GM19372 (cell line): ENCODE data around the gene CARD6.
A peak's percentile ranks its signal among the peaks of the same experiment; 100 is the strongest.
"Not testable (repeated sequence)": the region's sequence is repeated elsewhere in the genome, so short reads cannot be mapped to it uniquely, and the experiment has no call there.

ENCODE experiments used
- ATAC-seq: cut with Tn5 transposase; IDR thresholded peaks from one replicate; pipeline ENCODE4 v1.9.1; 2021; ENCODE audit warnings: mild to moderate bottlenecking, low read depth, moderate library complexity; ENCODE audit not compliant: unreplicated experiment

The CARD6 gene, protein sequence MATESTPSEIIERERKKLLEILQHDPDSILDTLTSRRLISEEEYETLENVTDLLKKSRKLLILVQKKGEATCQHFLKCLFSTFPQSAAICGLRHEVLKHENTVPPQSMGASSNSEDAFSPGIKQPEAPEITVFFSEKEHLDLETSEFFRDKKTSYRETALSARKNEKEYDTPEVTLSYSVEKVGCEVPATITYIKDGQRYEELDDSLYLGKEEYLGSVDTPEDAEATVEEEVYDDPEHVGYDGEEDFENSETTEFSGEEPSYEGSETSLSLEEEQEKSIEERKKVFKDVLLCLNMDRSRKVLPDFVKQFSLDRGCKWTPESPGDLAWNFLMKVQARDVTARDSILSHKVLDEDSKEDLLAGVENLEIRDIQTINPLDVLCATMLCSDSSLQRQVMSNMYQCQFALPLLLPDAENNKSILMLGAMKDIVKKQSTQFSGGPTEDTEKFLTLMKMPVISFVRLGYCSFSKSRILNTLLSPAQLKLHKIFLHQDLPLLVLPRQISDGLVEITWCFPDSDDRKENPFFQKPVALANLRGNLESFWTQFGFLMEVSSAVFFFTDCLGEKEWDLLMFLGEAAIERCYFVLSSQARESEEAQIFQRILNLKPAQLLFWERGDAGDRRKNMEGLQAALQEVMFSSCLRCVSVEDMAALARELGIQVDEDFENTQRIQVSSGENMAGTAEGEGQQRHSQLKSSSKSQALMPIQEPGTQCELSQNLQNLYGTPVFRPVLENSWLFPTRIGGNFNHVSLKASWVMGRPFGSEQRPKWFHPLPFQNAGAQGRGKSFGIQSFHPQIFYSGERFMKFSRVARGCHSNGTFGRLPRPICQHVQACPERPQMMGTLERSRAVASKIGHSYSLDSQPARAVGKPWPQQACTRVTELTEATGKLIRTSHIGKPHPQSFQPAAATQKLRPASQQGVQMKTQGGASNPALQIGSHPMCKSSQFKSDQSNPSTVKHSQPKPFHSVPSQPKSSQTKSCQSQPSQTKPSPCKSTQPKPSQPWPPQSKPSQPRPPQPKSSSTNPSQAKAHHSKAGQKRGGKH

DNA sequence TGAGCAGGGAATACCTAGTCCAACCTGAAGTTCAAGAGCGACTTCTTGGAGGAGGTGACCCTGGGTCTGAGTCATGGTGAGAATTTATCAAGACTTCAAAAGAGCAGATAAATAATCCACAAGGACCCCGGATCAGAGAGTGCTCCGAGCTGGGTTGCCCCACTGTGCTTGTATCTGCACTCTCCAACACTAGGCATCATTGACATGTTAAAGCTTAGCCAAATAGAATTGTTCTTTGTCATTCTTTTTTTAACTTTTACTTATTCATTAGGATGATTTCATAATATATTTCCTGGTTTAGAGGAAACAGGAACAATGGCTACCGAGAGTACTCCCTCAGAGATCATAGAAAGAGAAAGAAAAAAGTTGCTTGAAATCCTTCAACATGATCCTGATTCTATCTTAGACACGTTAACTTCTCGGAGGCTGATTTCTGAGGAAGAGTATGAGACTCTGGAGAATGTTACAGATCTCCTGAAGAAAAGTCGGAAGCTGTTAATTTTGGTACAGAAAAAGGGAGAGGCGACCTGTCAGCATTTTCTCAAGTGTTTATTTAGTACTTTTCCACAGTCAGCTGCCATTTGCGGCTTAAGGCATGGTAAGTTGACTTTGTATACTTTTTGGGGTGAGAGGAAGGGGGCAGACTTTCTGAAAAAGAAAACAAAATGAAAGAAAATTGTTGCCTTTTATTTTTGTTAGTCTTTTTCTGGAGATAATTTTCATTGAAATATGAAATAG, at the start of gene CARD6:
TSS of gene CARD6 (plus strand) at position 300 of the 738 bp plus-strand sequence. CDS start at position 316, 16 bp downstream.
- peak; percentile 59 for ATAC-seq

DNA sequence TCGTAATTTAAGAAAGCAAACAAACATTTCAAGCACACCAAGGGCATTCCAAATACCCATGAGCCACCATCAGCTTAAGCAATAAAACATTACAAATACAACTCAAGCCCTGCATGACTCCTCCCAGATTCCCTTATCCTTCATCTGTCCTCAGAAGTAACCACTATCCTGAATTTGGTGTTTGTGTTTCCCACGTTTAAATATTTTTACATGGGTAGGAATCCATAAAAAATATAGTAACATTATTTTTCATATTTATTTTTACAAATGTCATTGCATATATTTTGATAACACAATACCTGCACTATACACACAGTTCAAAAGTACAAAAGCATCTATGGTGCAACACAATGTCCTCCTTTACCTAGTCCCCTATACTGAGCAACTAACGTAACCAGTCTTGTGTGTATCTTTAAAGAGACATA, 49.4 kb upstream of the CARD6 start:
- no peak for ATAC-seq

DNA sequence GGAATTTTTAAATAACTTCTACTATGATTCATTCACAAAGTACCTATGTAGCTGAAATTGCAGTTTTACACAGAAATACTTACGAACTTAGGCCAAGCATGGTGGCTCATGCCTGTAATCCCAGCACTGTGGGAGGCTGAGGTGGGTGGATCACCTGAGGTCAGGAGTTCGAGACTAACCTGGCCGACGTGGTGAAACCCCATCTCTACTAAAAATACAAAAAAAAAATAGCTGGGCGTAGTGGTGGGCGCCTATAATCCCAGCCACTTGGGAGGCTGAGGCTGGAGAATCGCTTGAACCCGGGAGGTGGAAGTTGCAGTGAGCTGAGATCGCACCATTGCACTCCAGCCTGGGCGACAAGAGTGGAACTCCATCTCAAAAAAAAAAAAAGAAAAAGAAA, 48.5 kb upstream of the CARD6 start:
- not testable (repeated sequence) for ATAC-seq

DNA sequence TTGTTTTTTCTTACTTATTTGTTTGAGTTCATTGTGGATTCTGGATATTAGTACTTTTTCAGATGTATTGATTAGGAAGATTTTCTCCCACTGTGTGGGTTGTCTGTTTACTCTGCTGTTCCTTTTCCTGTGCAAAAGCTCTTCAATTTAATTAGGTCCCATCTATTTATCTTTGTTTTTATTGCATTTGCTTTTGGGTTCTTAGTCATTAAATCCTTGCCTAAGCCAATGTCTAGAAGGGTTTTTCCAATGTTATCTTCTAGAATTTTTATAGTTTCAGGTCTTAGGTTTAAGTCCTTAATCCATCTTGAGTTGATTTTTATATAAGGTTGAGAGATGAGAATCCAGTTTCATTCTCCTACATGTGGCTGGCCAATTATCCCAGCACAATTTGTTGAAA, 46.8 kb upstream of the CARD6 start:
- ATAC-seq = not testable (repeated sequence)

DNA sequence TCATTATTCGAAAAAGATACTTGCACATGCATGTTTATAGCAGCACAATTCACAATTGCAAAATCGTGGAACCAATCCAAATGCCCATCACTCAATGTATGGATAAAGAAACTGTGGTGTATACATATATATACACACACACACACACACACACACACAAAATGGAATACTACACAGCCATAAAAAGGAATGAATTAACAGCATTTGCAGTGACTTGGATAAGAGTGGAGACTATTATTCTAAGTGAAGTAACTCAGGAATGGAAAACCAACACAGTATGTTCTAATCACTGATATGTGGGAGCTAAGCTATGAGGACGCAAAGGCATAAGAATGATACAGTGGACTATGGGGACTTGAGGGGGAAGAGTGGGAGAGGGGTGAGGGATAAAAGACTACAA, 46.3 kb upstream of the CARD6 start:
- not testable (repeated sequence) for ATAC-seq

DNA sequence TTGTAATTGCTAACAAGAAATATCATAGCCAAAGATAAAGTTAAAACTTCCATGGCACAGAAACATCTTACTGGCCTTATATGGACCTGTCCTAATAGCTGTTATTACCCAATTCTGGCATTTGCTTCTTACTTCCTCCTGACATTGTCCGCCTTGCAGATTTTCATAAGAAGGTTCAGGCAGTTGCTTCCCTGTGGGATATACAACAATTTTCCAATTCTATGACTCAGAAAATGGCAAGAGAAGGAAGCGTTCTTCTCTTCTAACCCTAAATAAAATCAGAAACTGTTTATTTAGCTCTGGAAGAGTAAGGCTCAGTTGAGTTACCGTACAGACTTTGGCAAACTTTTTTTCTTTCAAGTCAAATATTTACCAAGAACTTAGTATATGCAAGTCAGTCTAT, 44.7 kb upstream of the CARD6 start:
- no peak for ATAC-seq

DNA sequence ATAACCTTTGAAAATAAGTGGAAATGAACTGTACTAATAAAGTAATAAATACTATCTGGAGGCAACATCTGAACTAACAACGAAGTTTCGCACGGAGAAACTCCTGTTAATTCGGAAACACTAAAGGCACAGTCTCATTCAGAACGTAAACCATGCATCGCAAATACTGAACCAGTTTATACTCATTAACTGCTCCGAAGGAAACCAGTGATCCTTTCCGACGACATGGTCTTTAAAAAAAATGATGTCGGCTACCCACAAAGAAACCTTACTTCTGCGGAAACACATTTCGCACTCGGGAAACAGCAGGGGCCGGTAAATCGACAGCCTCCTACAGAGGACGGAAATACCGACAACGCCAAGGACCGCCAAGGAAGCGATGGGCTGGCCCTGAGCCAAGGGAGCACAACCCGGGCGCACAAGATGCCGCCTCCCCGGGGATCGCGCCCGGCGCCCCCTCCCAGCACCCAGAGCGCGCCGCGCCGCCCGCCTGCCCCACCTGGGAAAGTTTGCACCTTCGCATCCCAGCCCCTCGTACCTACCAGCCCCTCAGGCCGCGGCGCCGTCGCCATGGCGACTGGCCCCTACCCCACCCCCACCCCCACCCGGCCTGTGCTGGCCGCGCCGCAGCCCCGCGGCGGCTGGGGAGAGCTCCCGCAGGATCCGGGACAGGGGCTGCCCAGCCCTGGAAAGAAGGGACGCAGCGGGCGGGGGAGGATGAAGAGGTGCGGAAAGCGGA, 43.7 kb upstream of the CARD6 start:
- ATAC-seq = peak; percentile 33

DNA sequence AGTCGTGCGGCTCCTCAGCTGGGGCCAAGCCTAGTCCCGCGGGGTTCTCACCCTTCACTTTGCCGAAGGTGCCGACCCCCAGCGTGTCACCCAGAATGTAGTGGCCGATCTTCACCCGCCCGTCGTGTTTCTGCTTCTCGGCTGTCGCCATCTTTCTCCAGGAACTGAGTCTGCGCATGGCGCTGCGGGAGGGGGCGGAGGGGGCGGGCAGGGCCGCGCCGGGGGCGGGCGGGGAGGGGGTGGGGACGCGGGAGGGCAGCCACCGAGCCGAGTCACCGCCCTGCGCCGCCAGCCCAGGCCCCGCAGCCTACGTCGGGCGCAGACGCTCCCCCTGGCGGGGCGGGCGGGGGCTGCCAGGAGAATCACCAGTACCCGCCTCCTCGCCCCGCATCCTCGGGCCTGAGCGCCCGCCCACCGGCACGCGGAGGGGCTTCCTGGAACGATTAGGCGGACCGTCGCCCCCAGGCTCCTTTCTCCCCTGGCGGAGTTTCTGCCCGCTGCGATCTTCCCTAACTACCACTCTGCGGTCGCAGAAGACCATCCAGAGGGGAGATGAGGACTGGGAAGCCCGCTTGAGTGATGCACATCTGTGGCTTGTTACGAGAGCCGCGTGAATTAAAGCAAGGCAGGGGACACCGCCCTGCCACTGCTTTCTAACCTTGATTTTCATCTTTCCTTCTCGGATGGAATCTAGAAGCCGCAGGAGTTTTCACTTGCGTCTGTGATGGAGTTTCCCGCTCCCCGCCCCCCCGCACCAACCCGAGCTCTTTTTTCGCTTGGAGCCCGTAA, 43.0 kb upstream of the CARD6 start, which contains the start of gene PRKAA1:
TSS of gene PRKAA1 (minus strand) at position 363 of the 789 bp plus-strand sequence. CDS start at position 178, 185 bp downstream.
- ATAC-seq = peak; percentile 94

DNA sequence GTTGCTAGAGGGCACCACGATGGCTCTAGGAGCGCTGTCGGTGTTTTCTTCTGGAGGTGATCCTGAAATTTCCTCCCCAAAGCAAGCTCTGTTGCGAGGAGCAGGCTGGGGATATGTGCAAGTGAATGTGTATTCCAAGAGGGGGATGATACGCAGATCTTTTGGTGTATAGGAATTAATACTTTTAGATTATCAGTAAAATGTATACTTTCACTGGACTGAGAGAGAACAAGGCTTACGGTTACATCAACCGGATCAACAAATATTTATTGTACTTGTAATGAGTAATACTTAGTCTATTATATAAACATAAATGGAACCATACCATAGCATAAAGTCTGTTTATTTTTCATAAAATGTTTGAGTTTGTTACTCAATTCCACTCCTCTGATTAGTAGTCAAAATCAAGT, 42.4 kb upstream of the CARD6 start:
- no peak for ATAC-seq

DNA sequence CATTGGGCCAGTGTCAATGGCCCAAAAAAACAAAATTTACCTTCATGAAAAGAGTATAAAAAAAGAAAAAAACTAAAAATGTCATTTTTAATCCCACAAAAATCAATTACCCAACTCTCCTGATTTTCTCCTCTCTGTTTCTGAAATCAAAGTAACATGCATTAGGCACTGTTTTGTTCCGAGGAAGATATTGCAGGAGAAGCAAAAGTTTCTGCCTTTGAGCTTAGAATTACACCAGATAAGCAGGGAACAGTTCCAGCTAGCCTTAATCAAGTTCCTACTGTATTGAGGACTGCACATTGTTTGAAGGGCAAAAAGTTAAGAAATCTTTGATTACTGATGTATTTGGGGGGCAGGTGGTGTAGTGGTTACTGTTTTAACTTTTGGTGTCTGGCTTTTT, 41.9 kb upstream of the CARD6 start:
- ATAC-seq = no peak

DNA sequence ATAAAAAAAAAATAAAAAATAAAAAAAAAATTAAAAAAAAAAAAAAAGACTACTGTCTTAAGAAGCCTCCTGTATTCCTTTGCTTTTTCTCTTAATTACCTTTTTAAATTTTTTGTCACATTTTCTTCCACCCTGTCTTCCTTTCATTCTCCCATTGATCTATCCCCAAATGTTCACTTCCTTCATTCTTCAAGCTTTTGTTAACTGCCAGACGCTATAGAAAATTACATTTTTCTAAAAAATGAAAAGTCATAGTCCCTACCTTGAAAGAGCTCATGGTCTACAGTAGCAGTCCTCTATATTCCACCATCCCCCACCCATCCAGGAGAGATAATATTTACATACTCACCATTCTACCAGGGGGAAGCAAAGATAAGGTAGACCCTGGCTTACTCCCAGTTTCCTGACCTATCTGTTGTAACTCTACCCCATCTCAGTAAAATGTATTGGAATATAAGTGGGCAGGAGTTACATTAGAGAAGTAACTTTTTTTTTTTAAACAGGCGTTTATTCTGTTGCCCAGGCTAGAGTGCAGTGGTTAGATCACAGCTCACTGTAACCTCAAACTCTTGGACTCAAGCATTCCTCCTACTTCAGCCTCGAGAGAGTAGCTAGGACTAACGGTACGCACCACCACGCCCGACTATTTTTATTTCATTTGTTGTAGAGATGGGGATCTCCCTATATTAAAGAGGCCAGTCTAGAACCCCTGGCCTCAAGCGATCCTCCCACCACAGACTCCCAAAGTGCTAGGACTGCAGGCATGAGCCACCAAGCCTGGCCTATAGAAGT, 39.2 kb upstream of the CARD6 start:
- ATAC-seq = no peak

DNA sequence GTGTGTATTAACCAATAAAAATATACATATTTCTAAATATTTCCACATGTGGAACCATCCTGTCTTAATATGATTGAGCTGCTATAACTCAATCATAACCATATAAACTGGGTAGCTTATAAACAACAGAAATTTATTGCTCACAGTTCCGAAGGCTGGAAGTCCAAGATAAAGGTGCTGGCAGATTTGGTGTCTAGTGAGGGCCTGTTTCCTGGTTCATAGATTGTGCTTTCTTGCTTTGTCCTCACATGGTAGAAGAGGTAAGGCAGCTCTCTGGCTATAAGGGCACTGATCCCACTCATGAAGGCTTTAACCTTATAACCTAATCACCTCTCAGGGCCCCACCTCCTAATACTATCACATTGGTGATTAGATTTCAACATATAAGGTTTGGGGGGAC, 29.0 kb upstream of the CARD6 start:
- ATAC-seq = no peak

DNA sequence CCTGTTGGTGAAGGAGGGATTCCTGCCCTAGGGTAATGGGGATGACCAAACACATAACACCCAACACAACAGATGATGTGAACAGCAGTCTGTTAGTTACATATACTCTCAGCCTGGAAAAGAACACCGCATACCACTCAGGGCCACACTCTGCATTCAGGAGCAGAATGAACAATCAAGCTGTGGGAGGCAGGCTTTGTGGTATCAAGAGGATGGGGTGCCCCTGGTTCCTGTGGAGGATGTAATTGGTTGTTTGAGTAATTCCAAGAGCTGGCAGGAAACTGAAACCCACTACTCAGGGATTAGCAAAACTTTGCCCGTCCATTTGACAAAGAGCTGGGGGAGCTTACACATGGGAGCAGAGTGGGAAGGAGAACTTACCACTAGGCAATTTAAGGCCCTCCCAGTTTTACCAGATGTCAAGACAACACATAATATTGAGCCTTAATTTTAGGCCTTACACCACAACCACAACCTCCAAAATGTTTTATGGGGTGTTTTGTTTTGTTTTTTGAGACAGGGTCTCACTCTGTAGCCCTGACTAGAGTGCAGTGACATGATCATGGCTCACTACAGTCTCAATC, 27.4 kb upstream of the CARD6 start:
- no peak for ATAC-seq

DNA sequence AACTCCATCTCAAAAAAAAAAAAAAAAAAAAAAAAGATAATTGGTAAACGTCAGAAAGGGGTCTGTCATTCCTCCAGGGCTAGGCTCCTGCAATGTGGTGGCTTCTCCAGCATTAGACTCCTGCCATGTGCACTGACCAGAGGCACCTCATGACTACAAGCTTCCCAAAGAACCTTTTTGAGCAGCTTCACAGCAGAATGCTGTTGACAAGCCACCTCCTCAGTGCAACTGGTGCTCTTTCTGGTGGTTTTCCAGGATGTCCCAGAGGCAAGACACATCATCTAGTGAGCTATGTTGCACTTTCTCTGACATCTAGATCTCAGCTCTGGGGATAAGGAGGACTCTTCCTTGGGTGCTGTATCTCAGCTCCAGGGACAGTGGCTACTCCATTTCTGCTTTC, 17.7 kb upstream of the CARD6 start:
- ATAC-seq = no peak

DNA sequence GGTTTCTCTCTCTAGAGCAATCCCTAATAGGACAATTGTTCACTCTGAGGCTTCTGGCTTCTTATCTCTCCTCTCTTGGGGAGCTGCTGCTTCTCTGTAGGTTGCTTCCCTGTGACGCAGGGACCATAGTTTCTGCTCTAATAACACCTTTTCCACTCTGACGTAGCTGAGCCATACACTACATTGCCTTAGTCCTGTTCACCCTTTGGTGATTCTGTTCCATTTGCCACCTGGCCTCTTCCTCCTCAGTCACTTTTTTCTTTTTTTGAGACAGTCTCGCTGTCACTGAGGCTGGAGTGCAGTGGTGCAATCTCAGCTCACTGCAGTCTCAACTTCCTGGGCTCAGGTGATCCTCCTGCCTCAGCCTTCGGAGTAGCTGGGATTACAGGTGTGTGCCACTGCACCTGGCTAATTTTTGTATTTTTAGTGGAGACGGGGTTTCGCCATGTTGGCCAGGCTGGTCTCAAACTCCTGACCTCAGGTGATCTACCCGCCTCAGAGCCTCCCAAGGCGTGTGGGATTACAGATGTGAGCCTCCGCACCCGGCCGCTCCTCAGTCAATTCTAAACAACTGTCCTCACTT, 15.6 kb upstream of the CARD6 start:
- not testable (repeated sequence) for ATAC-seq

DNA sequence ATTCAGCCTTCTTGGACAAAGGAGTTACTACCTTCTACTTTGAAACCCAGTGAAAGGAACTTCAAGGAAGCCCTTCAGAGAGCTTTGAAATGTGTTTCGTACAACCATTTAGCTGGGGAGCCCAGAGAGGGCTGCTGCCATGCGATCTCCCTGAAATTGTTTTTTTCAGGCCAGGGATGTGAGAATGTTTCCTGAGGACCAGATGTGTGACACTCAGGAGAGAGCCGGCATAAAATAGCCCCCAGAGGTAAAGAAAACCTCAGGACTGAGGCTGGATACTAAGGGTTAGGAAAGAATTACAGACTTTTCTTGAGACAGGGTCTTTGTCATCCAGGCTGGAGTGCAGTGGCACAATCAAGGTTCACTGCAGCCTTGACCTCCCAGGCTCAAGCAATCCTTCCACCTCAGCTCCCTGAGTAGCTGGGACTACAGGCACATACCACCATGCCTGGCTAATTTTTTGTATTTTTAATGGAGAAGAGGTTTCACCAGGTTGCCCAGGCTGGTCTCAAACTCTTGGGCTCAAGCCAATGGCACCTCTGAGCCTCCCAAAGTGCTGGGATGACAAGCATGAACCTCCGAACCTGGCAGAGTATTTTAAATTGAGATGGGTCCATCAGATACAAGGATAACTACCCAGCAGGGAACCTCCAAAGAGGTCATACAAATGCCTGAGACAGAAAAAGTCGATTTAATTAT, 14.5 kb upstream of the CARD6 start:
- no peak for ATAC-seq
